Heart left ventricle (tissue), 13 donors: ENCODE results near the gene KRT16.

Experiments used
- POLR2A ChIP-seq, 2 donors: fragments of 450-650 bp; IDR thresholded peaks; one replicate each; pipeline ENCODE4 v1.6.1; 2017; ENCODE audit warnings: antibody characterized with exemption in 2 of 2, mild to moderate bottlenecking in 2 of 2, moderate library complexity in 2 of 2
- TF ChIP-seq, protein P1 (sequence below), 12 donors: fragments of 200-600 bp; sonication (generic) in 4 of 12; IDR thresholded peaks; one replicate each; pipeline versions ENCODE4 v1.5.0 to v1.8.0; 2018 to 2022; ENCODE audit warnings: antibody characterized with exemption in 12 of 12, mild to moderate bottlenecking in 5 of 12
- donor health status: ischemic (EF 13 %, LVEDD 7.1; RV severe dilation, severe dysfunction).
- donor health status: DM: no; HTN: yes; CAD: no.
- donor health status: DM: no; HTN: no; CAD: no.
- donor health status: ischemic (EF 25% LVEDD 6.9; RV normal size, moderate dysfunction).
- donor health status: ischemic (EF 25% LVEDD 5.7; RV mildly dilated, moderate dysfunction).
- donor health status: ischemic (EF 35%, LVEDD 5.7; RV mildly dilated, moderate dysfunction).
- donor health status: nonischemic (EF 11% LVEDD 7.7; RV severe dilation, severe dysfunction).
- donor health status: DM: yes; HTN: yes; CAD: no.
- donor health status: PGD.
- donor health status: ischemic (EF 29% LVEDD 5.4; RV normal size, mild dysfunction).
- donor health status: nonischemic (EF 23%, LVEDD 6.1; RV moderate dilation, normal function).

DNA sequence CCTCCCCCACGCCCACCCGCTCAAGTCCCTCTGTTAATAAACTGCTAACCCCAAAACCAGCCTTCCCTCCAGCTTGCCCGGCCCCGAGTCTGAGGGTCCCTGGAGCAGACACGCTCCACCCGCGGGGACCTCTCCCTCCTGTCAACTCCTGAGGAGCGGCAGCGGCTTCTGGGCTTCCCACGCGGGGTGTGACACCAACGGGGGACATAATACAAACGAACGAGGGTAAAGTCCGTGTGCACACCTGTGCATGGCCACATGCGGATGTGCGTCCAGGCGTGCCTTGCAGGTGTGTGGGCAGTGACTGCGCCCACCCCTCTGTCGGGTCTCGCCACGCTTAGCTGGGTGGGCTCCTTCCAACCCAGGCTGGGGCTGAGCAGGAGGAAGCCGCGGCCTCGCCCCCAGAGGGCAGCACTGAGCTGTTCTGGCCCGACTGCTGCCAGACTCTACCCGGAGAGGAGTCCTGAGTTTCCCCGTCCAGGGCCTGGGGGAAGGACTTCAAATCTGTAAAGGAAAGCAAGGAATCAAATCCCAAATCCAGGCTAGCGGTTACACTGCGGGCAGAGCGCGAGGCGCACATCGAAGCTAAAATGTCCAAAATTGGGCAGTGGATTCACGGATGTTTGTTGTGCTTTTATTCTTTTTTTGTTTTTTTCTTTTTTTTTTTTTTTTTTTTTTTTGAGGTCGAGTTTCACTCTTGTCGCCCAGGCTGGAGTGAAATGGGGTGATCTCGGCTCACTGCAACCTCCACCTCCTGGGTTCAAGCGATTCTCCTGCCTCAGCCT, 36.0 kb upstream of the KRT16 start:
- TF ChIP-seq, protein P1, sequence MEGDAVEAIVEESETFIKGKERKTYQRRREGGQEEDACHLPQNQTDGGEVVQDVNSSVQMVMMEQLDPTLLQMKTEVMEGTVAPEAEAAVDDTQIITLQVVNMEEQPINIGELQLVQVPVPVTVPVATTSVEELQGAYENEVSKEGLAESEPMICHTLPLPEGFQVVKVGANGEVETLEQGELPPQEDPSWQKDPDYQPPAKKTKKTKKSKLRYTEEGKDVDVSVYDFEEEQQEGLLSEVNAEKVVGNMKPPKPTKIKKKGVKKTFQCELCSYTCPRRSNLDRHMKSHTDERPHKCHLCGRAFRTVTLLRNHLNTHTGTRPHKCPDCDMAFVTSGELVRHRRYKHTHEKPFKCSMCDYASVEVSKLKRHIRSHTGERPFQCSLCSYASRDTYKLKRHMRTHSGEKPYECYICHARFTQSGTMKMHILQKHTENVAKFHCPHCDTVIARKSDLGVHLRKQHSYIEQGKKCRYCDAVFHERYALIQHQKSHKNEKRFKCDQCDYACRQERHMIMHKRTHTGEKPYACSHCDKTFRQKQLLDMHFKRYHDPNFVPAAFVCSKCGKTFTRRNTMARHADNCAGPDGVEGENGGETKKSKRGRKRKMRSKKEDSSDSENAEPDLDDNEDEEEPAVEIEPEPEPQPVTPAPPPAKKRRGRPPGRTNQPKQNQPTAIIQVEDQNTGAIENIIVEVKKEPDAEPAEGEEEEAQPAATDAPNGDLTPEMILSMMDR (IDR thresholded peaks at IDR 0.05), result peak; percentile 84 to 98 (median 92)
- no peak for TF ChIP-seq POLR2A (IDR thresholded peaks at IDR 0.05)
